K562 (cell line): Measurements from ENCODE around the gene PRM3.
"Not testable (repeated sequence)": the region's sequence is repeated elsewhere in the genome, so short reads cannot be mapped to it uniquely, and the experiment has no call there.

Experiments used
- BHLHE40 ChIP-seq: IDR thresholded peaks from 2 replicates; pipeline ENCODE4 v1.6.1; 2011; ENCODE audit warnings: low read length, improper control_type of control experiment
- CTCF ChIP-seq, 3 experiments: IDR thresholded peaks in 2 of 3; conservative IDR thresholded peaks in 1 of 3; 2 replicates each; pipeline ENCODE4 v1.5.1; 2011 to 2012; ENCODE audit warnings: low read length in 3 of 3, mild to moderate bottlenecking in 3 of 3, control low read depth in 2 of 3, improper control_type of control experiment in 1 of 3, inconsistent platforms in 1 of 3, low read depth in 1 of 3, mixed read lengths in 1 of 3, moderate library complexity in 1 of 3; ENCODE audit not compliant: insufficient read depth in 2 of 3
- EHMT2 ChIP-seq: fragments of 450-650 bp; IDR thresholded peaks from 2 replicates; pipeline ENCODE4 v1.6.1; 2018; ENCODE audit warnings: antibody characterized with exemption
- EZH2 ChIP-seq: IDR thresholded peaks from 2 replicates; pipeline ENCODE4 v1.6.1; 2012; ENCODE audit warnings: low read depth, mild to moderate bottlenecking, inconsistent platforms, low read length, borderline replicate concordance
- FOXK2 ChIP-seq, 2 experiments: fragments of 450-650 bp; IDR thresholded peaks in 1 of 2; conservative IDR thresholded peaks in 1 of 2; 2 replicates each; pipeline ENCODE4 v1.6.1; 2016; ENCODE audit warnings: low read depth in 2 of 2, mild to moderate bottlenecking in 1 of 2
- KAT7 ChIP-seq: sonication (generic); formaldehyde crosslinking; IDR thresholded peaks from 2 replicates; pipeline ENCODE4 v1.8.0; 2022; ENCODE audit warnings: missing genetic modification reagents, mild to moderate bottlenecking, borderline replicate concordance
- KAT8 ChIP-seq: fragments of 450-650 bp; IDR thresholded peaks from 2 replicates; pipeline ENCODE4 v1.6.1; 2016; ENCODE audit warnings: low read depth, mild to moderate bottlenecking
- NONO ChIP-seq, 2 experiments: fragments of 200-400 bp in 1 of 2; fragments of 450-650 bp in 1 of 2; formaldehyde crosslinking in 1 of 2; IDR thresholded peaks; 2 replicates each; pipeline ENCODE4 v1.6.1; 2017; ENCODE audit warnings: low read depth in 2 of 2, mild to moderate bottlenecking in 2 of 2, moderate library complexity in 2 of 2, low read length in 1 of 2
- POLR2A ChIP-seq: fragments of 450-650 bp; conservative IDR thresholded peaks from 2 replicates; pipeline ENCODE4 v1.6.1; 2016
- TBP ChIP-seq: optimal IDR thresholded peaks from 2 replicates; pipeline ENCODE3; 2011; ENCODE audit warnings: low read depth, low read length, improper control_type of control experiment
- WHSC1 ChIP-seq: IDR thresholded peaks from one replicate; pipeline ENCODE4 v1.6.1; 2012; ENCODE audit warnings: low read length, control low read depth, inconsistent platforms
- ZNF146 ChIP-seq: IDR thresholded peaks from one replicate; pipeline ENCODE4 v1.6.1; 2018; ENCODE audit warnings: missing compliant biosample characterization; ENCODE audit not compliant: unreplicated experiment
- ZNF395 ChIP-seq: fragments of 200-800 bp; sonication (Bioruptor generic); IDR thresholded peaks from 2 replicates; pipeline ENCODE4 v1.6.1; 2017; ENCODE audit warnings: missing genetic modification characterization, missing compliant biosample characterization

GRCh38 chr16:11298950-11299547 lies 25.6 kb upstream of the PRM3 start:
- not testable (repeated sequence) for TF ChIP-seq ZNF395; ZNF146 (CRISPR knock-in tag); EHMT2; NONO (IDR thresholded peaks at IDR 0.05; ENCODE audit: low read depth in 2 of 2, low read length in 1 of 2); TBP; WHSC1; POLR2A; BHLHE40; KAT8; CTCF (IDR thresholded peaks at IDR 0.05 in 2 of 3, conservative IDR thresholded peaks at IDR 0.05 in 1 of 3; ENCODE audit: insufficient read depth in 2 of 3, low read depth in 1 of 3, low read length in 3 of 3); KAT7 (CRISPR knock-in tag); FOXK2 (conservative IDR thresholded peaks at IDR 0.05 in 1 of 2, IDR thresholded peaks at IDR 0.05 in 1 of 2; ENCODE audit: low read depth in 2 of 2); EZH2
